ENCODE data around the gene SLC43A2.

The SLC43A2 gene

DNA sequence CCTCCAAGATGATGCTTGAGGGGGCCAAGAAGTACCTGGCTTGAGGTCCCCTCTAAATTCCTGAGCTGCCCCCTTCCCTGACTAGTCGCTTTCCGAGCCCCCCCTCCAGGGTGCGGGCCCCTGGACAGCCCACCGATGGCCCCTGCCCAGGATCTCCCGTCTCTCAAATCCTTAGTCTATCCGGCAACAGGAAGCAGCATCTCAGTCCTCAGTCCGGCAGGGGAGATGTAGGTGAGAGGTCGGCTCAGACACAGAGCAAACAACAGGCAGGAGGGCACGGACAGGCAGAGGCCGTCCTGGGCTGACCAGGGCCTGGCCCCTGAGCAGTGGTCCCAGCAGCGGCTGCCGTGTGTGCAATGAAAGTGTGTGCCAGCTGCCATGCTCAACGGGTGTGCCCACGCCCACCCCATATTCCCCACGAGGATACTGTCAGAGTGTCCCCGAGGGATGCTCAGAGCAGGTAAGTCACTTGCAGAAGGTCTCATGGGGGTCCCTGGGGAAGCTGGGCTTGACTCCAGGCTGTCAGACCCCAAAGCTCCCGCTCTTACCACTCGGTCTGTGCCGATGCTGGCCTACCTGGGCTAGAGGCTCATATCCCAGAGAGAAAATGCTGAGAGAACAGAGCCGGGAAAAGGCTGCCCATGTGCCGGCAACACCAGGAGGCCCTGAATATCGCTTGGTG, 7.2 kb downstream of the SLC43A2 start:
- FAIRE-seq, result no peak

DNA sequence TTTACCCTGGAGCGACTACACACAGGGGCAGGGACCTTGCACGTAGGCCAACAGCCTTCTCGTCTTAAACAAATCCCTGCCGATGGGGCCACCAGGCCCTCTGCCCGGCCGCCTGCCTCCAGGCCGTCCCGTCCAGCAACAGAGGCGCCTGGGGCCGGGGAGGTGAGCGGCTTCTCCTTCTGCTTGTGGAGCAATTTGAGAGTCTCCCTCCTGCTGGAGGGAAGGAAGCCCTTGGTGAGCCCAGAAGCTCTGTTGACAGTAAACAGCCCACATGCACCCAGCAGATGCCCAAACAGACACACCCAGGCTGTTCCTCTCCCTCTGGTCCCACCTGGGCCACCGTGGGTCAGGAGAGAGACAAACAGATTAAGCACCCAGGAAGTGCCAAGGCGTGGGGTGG, 8.1 kb downstream of the SLC43A2 start:
- no peak for FAIRE-seq

DNA sequence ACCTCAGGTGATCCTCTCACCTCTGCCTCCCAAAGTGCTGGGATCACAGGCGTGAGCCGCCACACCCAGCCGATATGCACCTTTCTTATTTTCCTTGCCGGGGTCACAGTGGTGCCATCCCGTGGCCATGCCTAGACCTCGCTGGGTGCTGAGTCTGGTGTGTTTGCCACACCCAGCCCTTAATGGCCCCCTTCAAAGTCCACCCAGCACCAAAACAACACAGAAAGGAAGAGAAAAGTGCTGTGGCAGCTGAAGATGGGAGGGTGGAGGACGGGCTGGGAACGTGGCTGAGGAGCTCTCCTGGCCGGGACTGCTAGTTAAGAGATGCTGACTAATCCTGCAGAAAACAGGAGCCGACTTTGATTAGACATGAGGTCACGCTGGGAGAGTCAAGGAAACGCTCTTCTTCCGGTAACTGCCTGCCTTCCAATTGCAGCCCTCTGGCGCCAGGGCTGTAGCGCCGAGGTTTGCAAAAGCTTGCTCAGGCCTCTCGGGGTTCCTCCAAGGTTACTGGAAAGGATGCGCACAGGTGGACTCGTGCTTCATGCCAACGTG, 10.9 kb downstream of the SLC43A2 start:
- FAIRE-seq, result no peak

DNA sequence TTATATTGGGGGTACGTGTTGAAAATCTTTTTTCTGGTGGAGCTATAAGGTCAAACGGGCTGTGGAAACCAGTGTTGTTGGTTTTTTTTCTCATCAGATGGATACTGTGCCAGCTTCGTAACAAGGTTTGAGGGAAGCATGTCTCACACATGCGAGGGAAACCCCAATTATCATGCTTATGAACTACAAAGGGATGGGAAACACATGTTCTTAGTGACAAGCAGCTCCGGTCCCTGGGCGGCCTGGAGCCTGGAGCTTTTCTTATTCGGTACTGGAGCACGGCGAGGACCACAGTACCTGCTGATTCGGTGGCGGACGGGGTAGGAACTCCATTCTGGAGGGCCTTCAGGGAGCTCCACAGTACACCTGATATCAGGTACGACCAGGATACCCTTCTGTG, 12.5 kb downstream of the SLC43A2 start:
- FAIRE-seq, result no peak

DNA sequence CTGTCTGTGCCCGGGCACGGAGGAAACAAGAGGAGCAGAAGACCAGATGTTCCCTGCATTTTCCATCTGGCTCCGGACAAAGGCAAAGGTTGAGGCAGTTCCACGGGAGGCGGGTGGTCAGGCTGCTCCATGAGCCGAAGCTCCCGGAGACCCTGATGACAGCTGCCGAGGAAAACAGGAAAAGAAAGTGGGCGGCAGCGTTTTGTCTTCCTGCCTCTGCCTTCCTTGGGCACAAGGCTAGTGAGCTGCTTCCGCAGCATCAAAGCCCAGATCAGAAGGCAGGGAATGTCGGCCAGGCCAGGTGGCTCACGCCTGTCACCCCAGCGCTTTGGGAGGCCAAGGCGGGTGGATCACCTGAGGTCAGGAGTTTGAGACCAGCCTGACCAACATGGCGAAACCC, 16.2 kb downstream of the SLC43A2 start:
- FAIRE-seq, result no peak

DNA sequence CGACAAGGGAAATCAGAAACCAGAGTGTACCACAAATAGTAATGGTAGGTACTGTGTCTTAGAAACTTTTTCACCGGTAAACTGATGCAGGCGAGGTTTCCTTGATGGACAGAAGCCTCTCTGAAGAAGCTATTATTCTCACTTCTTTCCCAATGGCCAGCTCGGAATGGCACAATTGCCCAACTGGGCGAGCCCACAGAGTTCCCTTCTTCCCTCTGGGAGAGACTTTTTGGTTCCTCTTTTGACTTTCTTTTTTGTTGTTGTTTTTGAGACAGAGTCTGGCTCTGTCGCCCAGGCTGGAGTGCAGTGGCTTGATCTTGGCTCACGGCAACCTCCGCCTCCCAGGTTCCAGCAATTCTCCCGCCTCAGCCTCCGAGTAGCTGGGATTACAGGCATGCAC, 16.9 kb downstream of the SLC43A2 start:
- no peak for FAIRE-seq

DNA sequence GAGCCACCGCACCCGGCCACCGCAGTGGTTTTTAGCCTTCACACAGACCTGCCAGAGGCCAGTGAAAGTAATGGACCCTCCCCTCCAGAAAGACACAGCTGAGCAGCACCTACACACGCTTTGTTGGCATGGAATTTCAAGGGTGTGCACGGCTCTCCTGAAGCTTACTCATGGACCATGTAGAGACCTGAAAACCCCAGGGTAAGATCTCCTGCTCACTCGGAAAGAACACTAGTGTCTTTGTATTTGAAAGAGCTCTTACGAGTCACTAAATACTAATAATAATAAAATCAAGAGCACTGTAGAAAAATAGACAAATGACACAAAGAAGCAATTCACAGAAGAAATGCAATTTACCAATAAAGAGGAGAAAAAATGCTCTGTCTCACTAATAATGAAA, 20.0 kb downstream of the SLC43A2 start:
- no peak for FAIRE-seq

DNA sequence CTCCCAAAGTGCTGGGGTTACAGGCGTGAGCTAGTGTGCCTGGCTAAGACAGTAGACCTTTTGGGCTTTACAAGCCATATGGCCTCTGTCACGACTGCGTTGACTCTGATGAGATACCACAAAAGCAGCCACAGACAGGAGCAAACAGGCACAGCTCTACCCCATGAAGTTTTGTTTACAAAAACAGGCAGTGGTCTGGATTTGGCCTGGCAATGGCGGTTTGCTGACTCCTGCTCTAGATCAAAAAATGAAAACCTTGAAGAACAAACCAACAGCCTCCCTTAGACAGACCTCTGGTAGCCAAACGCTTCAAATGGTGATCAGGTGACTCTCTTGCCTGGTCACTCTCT, 20.7 kb downstream of the SLC43A2 start:
- FAIRE-seq, result no peak

DNA sequence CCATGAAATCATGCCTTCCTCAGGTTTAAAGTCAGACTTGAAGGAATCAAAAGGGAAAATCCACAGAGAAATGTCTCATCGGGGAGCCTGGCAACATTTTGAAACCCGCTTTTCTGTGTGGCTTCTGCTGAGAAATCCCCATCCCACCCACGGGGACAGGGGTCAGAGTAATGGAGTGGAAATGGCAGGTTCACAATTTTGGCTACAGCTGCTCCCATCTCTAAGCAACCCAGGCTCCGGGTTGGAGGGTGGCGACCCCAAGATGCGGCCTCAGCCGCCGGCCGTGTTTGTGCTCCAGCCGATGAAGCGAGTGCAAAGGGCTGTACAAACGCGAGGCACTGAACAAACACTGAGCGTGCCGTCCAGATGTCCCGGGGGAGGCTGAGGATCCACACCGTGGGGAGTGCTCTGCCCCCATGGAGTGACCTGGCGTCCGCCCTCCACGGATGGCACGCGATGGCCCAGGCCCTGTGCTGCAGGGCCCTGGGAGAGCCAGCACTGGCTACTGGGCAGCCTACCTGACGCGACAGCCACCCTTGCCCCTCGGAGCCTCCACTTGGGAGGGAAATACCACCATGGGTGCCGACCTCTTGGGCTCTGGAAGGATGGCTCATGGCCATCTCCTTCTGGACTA, 22.2 kb downstream of the SLC43A2 start:
- no peak for FAIRE-seq

DNA sequence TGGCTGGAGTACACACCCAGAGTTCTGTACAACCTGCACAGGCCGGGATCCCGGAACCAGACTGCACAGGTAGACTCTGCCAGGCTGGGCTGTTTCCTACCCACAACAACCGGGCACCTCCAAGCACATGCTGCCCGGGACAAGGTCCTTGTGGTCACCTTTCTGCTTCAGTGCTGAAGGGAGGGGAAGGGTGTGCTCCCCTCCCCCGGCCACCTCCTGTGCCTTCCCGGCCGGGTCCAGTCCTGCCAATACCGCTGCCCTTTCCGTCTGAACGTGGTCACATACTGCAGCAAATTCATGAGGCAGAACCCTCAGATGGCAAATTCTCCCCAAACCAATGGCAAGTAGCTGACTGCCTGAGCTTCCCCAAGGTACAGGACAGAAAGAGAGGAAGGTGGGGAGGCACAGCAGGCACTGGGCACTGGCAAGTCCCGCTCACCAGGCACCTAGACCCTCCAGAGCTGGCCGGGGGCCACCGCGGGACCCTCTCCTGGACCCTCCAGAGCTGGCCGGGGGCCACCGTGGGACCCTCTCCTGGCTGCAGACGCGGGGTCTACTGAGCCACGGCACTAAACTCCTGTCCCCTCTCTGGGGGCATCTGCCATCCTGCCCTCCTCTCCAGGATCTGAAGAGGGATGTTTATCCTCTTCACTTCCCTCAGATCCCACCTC, 22.8 kb downstream of the SLC43A2 start:
- no peak for FAIRE-seq

DNA sequence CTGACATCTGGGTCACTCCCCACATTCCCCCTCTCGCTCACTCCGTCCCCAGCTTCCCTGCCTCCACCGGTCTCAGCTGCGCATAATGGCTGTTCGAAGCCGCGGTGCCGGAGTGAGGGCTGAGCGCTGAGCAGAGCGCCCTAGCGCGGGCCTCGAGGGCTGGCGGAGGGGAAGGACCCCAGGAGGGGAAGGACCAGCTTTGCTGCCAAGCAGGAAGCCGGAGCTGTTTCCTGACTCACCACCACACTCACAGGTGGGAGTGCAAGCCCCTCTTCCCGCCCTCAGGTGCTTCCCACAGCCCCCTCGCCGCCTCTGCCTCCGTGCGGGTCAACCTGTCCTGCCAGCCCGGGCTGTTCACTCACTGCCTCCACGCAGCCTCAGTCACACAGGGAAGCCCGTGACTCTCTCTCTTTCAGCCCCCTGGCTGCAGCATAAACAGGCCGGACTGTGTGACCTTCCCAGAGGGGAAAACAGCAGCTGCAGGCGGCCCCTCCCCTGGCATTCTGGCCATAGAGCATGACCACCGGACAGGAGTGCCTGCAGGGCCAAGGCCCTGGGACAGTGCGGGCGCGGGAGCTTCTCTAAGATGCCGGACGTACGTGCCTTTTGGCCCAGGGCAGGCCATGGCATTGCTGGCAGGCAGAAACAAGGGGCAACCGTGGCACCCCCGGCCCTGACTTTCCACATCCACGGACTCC, 23.7 kb downstream of the SLC43A2 start:
- FAIRE-seq, result no peak

DNA sequence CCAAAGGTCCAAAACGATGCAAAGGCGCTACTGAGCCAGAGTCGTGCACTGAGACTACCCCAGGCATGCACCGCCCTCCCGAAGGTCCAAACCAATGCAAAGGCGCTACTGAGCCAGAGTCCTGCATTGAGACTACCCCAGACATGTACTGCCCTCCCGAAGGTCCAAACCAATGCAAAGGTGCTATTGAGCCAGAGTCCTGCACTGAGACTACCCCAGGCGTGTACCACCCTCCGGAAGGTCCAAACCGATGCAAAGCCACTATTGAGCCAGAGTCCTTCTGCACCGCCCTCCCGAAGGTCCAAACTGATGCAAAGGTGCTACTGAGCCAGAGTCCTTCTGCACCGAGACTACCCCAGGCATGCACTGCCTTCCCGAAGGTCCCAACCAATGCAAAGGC, 27.1 kb downstream of the SLC43A2 start:
- FAIRE-seq, result no peak

DNA sequence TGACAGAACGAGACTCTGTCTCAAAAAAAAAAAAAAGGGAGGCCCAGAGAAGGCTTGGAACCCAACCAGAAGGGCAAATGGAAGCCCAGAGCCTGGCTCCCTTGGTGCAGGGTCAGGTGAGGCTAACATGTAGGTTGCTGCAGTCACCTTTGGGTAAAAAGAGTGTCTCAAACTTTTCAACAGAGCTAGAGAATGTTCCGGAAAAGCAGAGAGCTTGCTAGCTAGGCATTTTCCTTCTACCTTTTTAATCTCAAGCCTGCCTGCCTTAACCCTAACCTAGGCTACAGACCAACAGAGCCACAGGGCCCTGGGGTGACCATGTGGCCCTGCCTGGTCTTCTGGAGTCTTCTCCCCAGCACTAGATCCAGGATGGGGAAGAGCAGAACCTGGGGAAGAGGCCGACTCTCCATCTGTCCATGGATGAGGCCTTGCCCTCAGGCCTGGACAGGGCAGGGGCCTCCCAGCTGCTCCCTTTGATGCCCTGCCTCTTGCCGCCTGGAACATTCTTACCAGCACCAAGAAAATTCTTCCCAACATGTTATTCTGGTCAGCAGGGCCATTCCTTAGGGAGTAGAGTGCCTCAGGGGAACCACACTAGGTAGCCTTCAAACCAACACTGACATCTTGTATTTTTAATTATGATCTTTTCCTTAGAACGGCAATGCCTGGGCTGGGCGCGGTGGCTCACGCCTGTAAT, 30.1 kb downstream of the SLC43A2 start:
- no peak for FAIRE-seq

DNA sequence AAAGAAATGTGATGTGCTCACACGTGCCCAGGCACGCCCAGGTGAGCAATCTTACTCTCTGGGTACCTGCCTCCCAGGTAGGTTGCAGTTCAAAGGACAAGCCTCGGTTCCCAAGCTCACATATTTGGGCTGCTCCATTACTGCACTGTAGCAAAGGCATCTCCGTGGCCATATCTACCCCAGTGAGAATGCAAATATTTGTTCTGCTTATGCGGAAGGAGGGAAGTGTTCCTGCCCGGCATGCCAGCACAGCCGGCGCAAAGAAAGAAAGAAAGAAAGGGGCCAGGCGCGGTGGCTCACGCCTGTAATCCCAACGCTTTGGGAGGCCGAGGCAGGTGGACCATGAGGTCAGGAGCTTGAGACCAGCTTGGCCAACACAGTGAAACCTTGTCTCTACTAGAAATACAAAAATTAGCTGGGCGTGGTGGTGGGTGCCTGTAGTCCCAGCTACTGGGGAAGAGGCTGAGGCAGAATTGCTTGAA, 30.7 kb downstream of the SLC43A2 start:
- no peak for FAIRE-seq

DNA sequence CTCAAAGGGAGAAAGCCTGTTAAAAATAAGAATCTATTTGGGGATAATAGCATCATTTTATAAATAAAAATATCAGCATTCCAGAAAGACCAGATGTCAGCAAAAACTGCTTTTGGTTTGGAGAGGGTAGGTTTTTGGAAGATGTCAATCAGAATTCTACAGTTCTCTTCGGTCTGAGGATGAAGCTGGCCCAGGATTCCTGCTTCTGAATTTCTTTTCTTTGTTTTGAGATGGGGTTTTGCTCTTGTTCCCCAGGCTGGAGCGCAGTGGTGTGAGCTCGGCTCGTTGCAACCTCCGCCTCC, 35.1 kb downstream of the SLC43A2 start:
- FAIRE-seq, result no peak

DNA sequence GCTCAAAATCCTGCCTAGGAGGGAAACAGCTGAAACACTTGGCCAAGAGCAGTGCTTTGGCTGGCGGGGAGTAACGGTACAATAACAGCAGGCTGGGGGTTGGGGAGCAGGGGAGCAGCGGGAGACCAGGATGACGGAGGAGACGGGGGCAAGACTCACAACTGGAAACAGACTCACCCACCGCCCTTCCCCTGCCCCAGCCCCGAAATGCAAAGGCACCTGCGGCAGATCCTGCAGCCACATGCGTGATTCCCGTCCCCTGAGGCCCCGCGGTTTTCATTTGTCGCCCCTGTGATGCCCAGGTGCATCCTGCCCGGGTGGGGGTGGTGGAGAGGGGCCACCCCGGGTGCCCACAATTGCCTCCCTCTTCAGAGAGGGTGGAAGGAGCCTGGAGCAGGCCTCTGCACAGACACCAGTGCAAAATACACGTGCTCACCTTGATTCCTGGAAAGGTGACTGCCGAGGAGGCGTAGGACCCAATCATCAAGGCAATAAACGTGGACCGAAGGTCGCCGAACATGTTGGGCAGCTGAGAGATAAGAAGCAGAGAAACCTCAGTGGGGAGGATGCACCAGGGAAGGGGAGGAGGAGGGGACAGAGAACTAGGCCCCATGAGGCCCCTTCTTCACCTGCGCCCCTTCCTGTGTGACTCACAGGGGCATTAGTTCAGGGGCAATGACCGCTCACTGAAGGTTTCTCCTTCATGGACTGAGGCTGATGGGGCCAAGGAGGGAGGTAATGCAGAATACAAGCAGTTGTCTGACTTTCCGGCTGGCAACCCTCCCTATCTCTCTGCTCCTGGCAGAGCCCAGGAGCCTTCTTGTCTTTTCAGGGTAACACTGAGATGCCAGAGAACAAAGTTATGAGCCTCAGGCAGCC, 35.6 kb downstream of the SLC43A2 start:
- FAIRE-seq, result no peak

DNA sequence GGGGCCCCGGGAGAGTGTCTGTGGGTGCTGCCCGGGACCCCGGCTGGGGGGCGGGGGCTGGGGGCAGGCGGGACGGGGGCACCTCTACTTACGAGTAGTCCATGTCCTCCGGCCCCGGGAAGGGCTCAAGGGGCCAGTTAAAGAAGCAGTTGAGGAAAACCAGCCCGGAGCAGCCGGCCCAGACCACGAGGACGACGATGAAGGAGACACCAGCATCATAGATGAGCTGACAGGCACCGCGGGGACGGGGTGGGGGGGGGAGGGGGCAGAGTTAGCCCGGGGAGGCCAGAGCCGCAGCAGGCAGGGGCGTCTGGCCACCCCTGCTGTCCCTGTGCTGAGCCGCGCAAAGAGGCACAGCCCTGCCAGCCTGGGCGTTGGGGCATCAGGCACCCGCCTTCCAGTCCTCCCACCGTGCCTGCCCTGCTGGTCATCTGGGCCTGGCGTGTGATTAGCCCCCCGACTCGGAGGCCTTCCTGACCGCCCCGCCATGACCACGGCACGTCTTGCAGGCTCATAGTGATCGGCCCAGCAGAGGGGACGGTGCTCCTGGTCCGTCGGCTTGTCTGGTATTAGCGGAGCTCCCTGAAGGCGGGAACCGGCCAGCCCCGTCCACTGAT, 37.1 kb downstream of the SLC43A2 start:
- no peak for FAIRE-seq

DNA sequence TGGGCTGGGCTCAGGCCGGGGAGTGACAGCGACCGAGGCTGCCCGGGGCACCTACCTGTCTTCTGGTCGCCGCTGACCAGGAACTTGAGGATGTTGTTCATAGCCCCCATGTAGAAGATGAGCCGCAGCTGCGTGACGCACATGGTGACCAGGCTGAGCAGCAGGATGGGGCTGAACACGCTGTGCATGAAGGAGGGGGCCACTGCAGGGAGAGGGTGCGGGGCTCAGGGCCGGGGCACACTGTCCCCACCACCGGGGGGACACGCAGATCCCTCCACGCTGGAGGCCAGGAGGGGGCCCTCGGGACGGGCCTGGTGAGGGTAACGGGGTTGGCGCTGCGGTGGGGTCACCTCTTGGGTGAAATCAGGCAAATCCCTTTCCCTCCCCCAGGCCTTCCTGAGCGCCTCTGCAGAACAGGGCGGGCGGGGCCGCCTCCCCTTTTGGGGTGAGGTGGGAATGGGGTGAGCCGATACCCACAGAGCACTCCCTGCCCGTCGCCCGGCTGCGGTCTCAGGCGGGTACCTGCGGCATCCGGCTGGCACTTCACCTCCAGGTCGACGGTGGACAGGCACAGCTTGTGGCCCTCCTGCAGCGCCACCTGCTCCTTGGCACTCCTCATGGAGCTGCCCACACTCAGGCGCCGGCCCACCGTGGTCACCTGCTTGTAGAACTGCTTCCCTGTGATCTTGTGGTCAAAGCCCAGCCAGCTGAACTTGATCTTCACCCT, 37.7 kb downstream of the SLC43A2 start:
- FAIRE-seq, result no peak

DNA sequence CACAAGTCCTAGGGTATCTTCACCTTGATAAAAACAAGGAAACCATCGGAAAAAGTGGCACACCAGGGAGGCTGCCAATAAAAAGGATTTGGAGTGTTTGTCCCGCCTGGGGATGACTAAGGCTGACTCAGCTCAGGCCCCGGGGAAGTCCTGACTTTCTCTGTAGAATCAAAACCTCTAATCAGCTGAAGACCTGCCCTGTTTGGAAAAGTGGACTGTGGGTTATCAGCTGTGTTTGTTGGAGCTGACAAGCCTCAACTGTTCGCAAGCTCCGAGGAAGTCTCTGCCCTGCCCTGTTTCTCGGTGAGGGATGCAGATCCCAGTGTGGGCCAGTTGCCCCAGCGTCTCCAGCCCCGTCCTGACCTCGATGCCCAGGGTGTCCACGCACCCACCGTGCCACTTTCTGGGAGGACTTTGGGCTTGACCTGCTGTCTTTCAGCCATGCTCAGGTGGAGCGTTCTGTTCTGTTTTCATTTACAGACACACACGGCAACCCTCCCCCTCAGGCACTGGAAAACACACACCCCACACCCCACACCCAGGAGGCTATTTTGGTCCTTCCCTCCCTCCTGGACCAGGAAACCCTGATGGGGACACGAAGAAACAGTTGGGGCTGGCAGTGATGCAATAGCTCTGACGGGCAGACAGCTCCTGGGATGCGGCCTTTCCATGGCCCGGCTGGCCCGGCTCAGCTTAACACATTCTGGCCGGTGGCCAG, 38.4 kb downstream of the SLC43A2 start:
- FAIRE-seq, result no peak
